HepG2 (cell line): ENCODE data around the gene ALPK1. TPM values are rescaled to one million over a fixed set of nuclear protein-coding genes. Genes with fewer than 3 reads are reported as not detected.

ENCODE experiments used
- ATAC-seq: fragments of 200-7000 bp; cut with Tn5 transposase; 3 replicates; pipeline ENCODE4 v1.9.1; 2020; ENCODE audit warnings: mild to moderate bottlenecking, moderate library complexity
- BruUV-seq: library from RNA; stranded (reverse); fragments of 400-500 nt; replicated peaks from 2 replicates; lab custom pipeline; 2021; lab: Mats Ljungman, UMichigan
- CTCF ChIA-PET: fragments of 300-600 bp; formaldehyde crosslinking; extraction: SDS; loops from one replicate; lab custom pipeline; 2021; ENCODE audit warnings: low total read pairs, inconsistent platforms, low intra/inter-chr PET ratio; lab: Yijun Ruan, JAX
- POLR2A ChIA-PET: fragments of 350-600 bp; sonication (Branson Sonifier 250); formaldehyde crosslinking; loops from one replicate; lab custom pipeline; 2020; ENCODE audit warnings: antibody characterized with exemption, inconsistent platforms; lab: Yijun Ruan, JAX
- DNase-seq: peaks from one replicate; pipeline ENCODE4 v3.0.0-alpha.2; 2015; ENCODE audit warnings: low spot score
- FAIRE-seq: peaks from 3 replicates; lab custom pipeline; 2011; peaks lifted over from hg19 to GRCh38; lab: Jason Lieb, UNC
- H2AFZ ChIP-seq: one replicate; pipeline ENCODE4 v1.6.1; 2011; ENCODE audit warnings: low read length, inconsistent platforms
- H3K27ac ChIP-seq: fragments of 300-600 bp; 3 replicates; pipeline ENCODE4 v1.8.0; 2011; ENCODE audit warnings: mixed run types, mild to moderate bottlenecking, mixed read lengths, low read length, inconsistent platforms; ENCODE audit not compliant: insufficient read depth; ENCODE audit errors: extremely low read length
- H3K27me3 ChIP-seq, 2 experiments: fragments of 200-600 bp in 1 of 2; 2 replicates in 1 of 2; 3 replicates in 1 of 2; pipeline versions ENCODE4 v1.6.0 to v1.8.0; 2011; ENCODE audit warnings: low read length in 2 of 2, mild to moderate bottlenecking in 2 of 2, moderate library complexity in 2 of 2, inconsistent platforms in 1 of 2; ENCODE audit not compliant: insufficient read depth in 2 of 2, control insufficient read depth in 1 of 2
- H3K36me3 ChIP-seq, 2 experiments: fragments of 200-600 bp in 1 of 2; replicated peaks in 1 of 2; 2 replicates in 1 of 2; 3 replicates in 1 of 2; pipeline versions ENCODE4 v1.5.1 to v1.8.0; 2011; ENCODE audit warnings: low read length in 2 of 2, inconsistent platforms in 1 of 2; ENCODE audit not compliant: insufficient read depth in 2 of 2, control insufficient read depth in 1 of 2
- H3K4me1 ChIP-seq: 2 replicates; pipeline ENCODE4 v1.5.1; 2012; ENCODE audit warnings: low read length, inconsistent platforms; ENCODE audit not compliant: insufficient read depth
- H3K4me2 ChIP-seq: 2 replicates; pipeline ENCODE4 v1.6.0; 2011; ENCODE audit warnings: low read depth, low read length, inconsistent platforms
- H3K4me3 ChIP-seq, 3 experiments: fragments of 200-600 bp in 1 of 3; sonication (generic), shearing (Covaris generic) in 1 of 3; replicated peaks in 1 of 3; 2 replicates each; pipeline ENCODE4 v1.5.1; 2011 to 2016; ENCODE audit warnings: low read length in 3 of 3, inconsistent platforms in 2 of 3, low read depth in 2 of 3, mild to moderate bottlenecking in 2 of 3, control low read depth in 1 of 3, mixed read lengths in 1 of 3; ENCODE audit not compliant: insufficient read depth in 1 of 3
- H3K79me2 ChIP-seq: one replicate; pipeline ENCODE4 v1.6.1; 2011; ENCODE audit warnings: low read length, inconsistent platforms; ENCODE audit not compliant: insufficient read depth
- H3K9ac ChIP-seq: 2 replicates; pipeline ENCODE4 v1.6.0; 2011; ENCODE audit warnings: mild to moderate bottlenecking, low read depth, low read length, inconsistent platforms; ENCODE audit not compliant: insufficient read depth
- H3K9me3 ChIP-seq: 2 replicates; pipeline ENCODE4 v1.5.1; 2012; ENCODE audit warnings: mild to moderate bottlenecking, low read length
- H4K20me1 ChIP-seq: 2 replicates; pipeline ENCODE4 v1.6.0; 2011; ENCODE audit warnings: inconsistent platforms, mild to moderate bottlenecking, low read length, moderate library complexity; ENCODE audit not compliant: insufficient read depth
- DPF2 ChIP-seq: sonication (generic); formaldehyde crosslinking; IDR thresholded peaks from 2 replicates; pipeline ENCODE4 v1.4.0; 2020; ENCODE audit warnings: mild to moderate bottlenecking, low read depth, missing genetic modification reagents, borderline replicate concordance
- KLF13 ChIP-seq: sonication (generic); formaldehyde crosslinking; IDR thresholded peaks from 2 replicates; pipeline ENCODE4 v1.4.0; 2020; ENCODE audit warnings: mild to moderate bottlenecking, missing genetic modification reagents
- SP2 ChIP-seq: sonication (generic); formaldehyde crosslinking; IDR thresholded peaks from 2 replicates; pipeline ENCODE4 v1.5.1; 2020; ENCODE audit warnings: mild to moderate bottlenecking, missing genetic modification reagents
- TBP ChIP-seq: sonication (generic); formaldehyde crosslinking; IDR thresholded peaks from 2 replicates; pipeline ENCODE4 v1.5.0; 2020; ENCODE audit warnings: missing genetic modification reagents
- ZBTB38 ChIP-seq: sonication (generic); formaldehyde crosslinking; IDR thresholded peaks from 2 replicates; pipeline ENCODE4 v1.5.1; 2020; ENCODE audit warnings: mild to moderate bottlenecking, missing genetic modification reagents
- ZNF749 ChIP-seq: sonication (generic); formaldehyde crosslinking; IDR thresholded peaks from 2 replicates; pipeline ENCODE4 v1.8.0; 2022; ENCODE audit warnings: mild to moderate bottlenecking, missing genetic modification reagents, moderate library complexity, borderline replicate concordance
- ZZZ3 ChIP-seq: sonication (generic); formaldehyde crosslinking; IDR thresholded peaks from 2 replicates; pipeline ENCODE4 v1.4.0; 2020; ENCODE audit warnings: missing genetic modification reagents, mild to moderate bottlenecking, borderline replicate concordance
- WGBS: methylation state at CpG from one replicate; pipeline ENCODE4 v1.1.6; 2017; ENCODE audit warnings: low lambda C conversion rate; 5-methylcytosine and 5-hydroxymethylcytosine counted together
- in situ Hi-C: cut with HindIII; loops from 2 replicates; pipeline ENCODE4 v1.10.0; 2017; ENCODE audit warnings: low pct_unique_long_range_greater_than_20kb; ENCODE audit not compliant: extremely low pct_ligation_motif_present
- intact Hi-C: fragments of 100-400 bp; cut with micrococcal nuclease; formaldehyde crosslinking; loops from one replicate; pipeline ENCODE4 v1.10.0; 2022; ENCODE audit not compliant: unreplicated experiment
- polyA plus RNA-seq, 8 experiments: library from polyadenylated mRNA; depleted of rRNA in 3 of 8; stranded (reverse) in 7 of 8; unstranded in 1 of 8; fragments of >200 nt; fragmentation: Illumina TruSeq in 4 of 8; extraction: Trizol in 4 of 8; gene quantifications; 2 replicates each; pipeline versions ENCODE4 v1.2.1 to v1.2.3, GENCODE V29; 2011 to 2016; ENCODE audit warnings: low read depth in 4 of 8, missing spikeins in 1 of 8, mixed read lengths in 1 of 8; ENCODE audit not compliant: insufficient read depth in 1 of 8
- total RNA-seq, 5 experiments: library from RNA; depleted of rRNA; stranded (reverse); fragments of >200 nt; fragmentation: Illumina TruSeq; extraction: Trizol; gene quantifications; 2 replicates each; pipeline ENCODE4 v1.2.3, GENCODE V29; 2016; ENCODE audit warnings: low read depth in 1 of 5

Gene ALPK1
- total and polyA plus RNA-seq, 2 of the 13 experiments (the other 11 are each of a cell fraction or from before 2014, with no cell fraction given) = 0.61 to 1.3 TPM

GRCh38 chr4:112274959-112275358 is 22.2 kb upstream of the ALPK1 start:
- ATAC-seq = no peak

GRCh38 chr4:112276113-112276512 is 21.1 kb upstream of the ALPK1 start:
- DNase-seq (no peak), FAIRE-seq (no peak), ATAC-seq (no peak)
- no TSS peak for BruUV-seq
- intact Hi-C loops (no loop called here), in situ Hi-C loops (no loop called here)
- Histone ChIP-seq H3K4me2 (no peak overlapping the region), H2AFZ (no peak overlapping the region), H3K9ac (no peak overlapping the region), H3K36me3 (peaks cover 0 to 3% of the 10 kb centered on the region in 2 experiments; a peak in 1 of 5 replicates), H4K20me1 (no peaks in the 10 kb centered on the region), H3K4me3 (no peak overlapping the region), H3K9me3 (no peaks in the 10 kb centered on the region), H3K4me1 (peaks cover 21% of the 10 kb centered on the region), H3K27ac (no peak overlapping the region), H3K27me3 (no peaks in the 10 kb centered on the region), H3K79me2 (no peaks in the 10 kb centered on the region)
- ChIA-PET POLR2A (no interaction called here), CTCF (no interaction called here)
- TF ChIP-seq ZBTB38 = no peak
- no peak for TF ChIP-seq KLF13
- no peak for TF ChIP-seq ZNF749 (CRISPR knock-in tag)
- no peak for TF ChIP-seq ZZZ3 (CRISPR knock-in tag)
- TF ChIP-seq TBP (CRISPR knock-in tag) = no peak
- TF ChIP-seq SP2 (CRISPR knock-in tag) = no peak
- 99% methylated on average over 3 of the region's 3 CpGs for WGBS

More at GRCh38 chr4:112274959-112275358, 22.2 kb upstream of the ALPK1 start:
- Histone ChIP-seq H4K20me1 (no peaks in the 10 kb centered on the region), H3K9me3 (no peaks in the 10 kb centered on the region), H2AFZ (no peak overlapping the region), H3K4me3 (no peak overlapping the region), H3K79me2 (no peaks in the 10 kb centered on the region), H3K4me1 (peaks cover 11% of the 10 kb centered on the region), H3K4me2 (no peak overlapping the region), H3K27me3 (no peaks in the 10 kb centered on the region), H3K36me3 (peaks cover 0 to 6% of the 10 kb centered on the region in 2 experiments; a peak in 1 of 5 replicates), H3K9ac (no peak overlapping the region), H3K27ac (no peak overlapping the region)
- in situ Hi-C loops = no loop called here
- POLR2A ChIA-PET = no interaction called here
- FAIRE-seq = no peak
- WGBS = 98% methylated on average over 4 of the region's 4 CpGs
- TF ChIP-seq DPF2 (CRISPR knock-in tag) = no peak
- DNase-seq = no peak
- no TSS peak for BruUV-seq
- intact Hi-C loops = no loop called here
- CTCF ChIA-PET = no interaction called here
